ENCODE results near the gene PHTF2. TPM values are rescaled to one million over a fixed set of nuclear protein-coding genes. Genes with fewer than 3 reads are reported as not detected.

The PHTF2 gene
- total and polyA plus RNA-seq, 10 of the 15 experiments (the other 5 are each of a cell fraction or from before 2014, with no cell fraction given), result 12.9 to 41.8 (median 27.0) TPM

GRCh38 chr7:77907281-77907680 lies 108.7 kb downstream of the PHTF2 start:
- H3K4me2 ChIP-seq (ENCODE audit: control insufficient read depth, insufficient read depth), result peak overlapping the region; percentile 81
- FAIRE-seq (no peak), ATAC-seq (no peak), DNase-seq (ENCODE audit: low read depth, low spot score) (no peak)
- H3K9me3 ChIP-seq (replicated peaks; ENCODE audit: control insufficient read depth, insufficient read depth, low read length), result no peaks in the 10 kb centered on the region
- H3K4me1 ChIP-seq (ENCODE audit: control insufficient read depth, insufficient read depth, low read length), result peaks cover 15% of the 10 kb centered on the region
- BruUV-seq (replicated peaks), result no TSS peak
- in situ Hi-C loops (cut with MboI), result no loop called here
- H3K27ac ChIP-seq (ENCODE audit: control insufficient read depth, insufficient read depth), result peak overlapping the region; percentile 79; the same call in 1 of the 2 replicates
- H3K4me3 ChIP-seq, result peak overlapping the region; percentile 29; the same call in 1 of the 2 replicates
- H3K9ac ChIP-seq (ENCODE audit: control insufficient read depth, insufficient read depth, low read length), result no peak overlapping the region
- intact Hi-C loops (cut with micrococcal nuclease; ENCODE audit: unreplicated experiment), result loop anchor here (2.0 kb wide), 1 partner anchor 108 kb away; the partner anchor contains the start of genes PHTF2 and TMEM60
- H3K79me2 ChIP-seq (ENCODE audit: control insufficient read depth, insufficient read depth, low read length), result no peaks in the 10 kb centered on the region; the same call in 1 of the 2 replicates
- H3K27me3 ChIP-seq (replicated peaks in 1 of 2; ENCODE audit: control insufficient read depth in 2 of 2, insufficient read depth in 2 of 2, low read length in 1 of 2), result no peaks in the 10 kb centered on the region
- RAD21 ChIA-PET (ENCODE audit: unreplicated experiment), result interaction anchor here (0.8 to 2.0 kb wide), 5 partner anchors 9 to 256 kb away, joined by 3 to 4 read pairs (median 4); no protein-coding TSS in a partner anchor
- SMC1A ChIA-PET (ENCODE audit: uncharacterized antibody, unreplicated experiment), result interaction anchor here (0.6 to 3.9 kb wide), 10 partner anchors 11 to 254 kb away, joined by 3 to 19 read pairs (median 4); no protein-coding TSS in a partner anchor
- no peak for TF ChIP-seq EED (IDR thresholded peaks at IDR 0.05; ENCODE audit: low read depth)
- no peak for TF ChIP-seq MXI1 (IDR thresholded peaks at IDR 0.05; ENCODE audit: low read depth, low read length)
- TF ChIP-seq SREBF2 (IDR thresholded peaks at IDR 0.05; ENCODE audit: low read length), result no peak
- H3K36me3 ChIP-seq (ENCODE audit: control insufficient read depth in 2 of 2, insufficient read depth in 2 of 2, low read length in 1 of 2), result peaks cover 0 to 8% of the 10 kb centered on the region in 2 experiments; a peak in 1 of 4 replicates
- CTCF ChIA-PET, result interaction anchor here (0.6 to 2.0 kb wide), 4 partner anchors 10 to 108 kb away, joined by 3 to 9 read pairs (median 4); partner anchors contain the start of genes PHTF2 and TMEM60
- no peaks in the 10 kb centered on the region for H4K20me1 ChIP-seq (ENCODE audit: control insufficient read depth, insufficient read depth)
- POLR2A ChIA-PET, result interaction anchor here (0.6 kb wide), 1 partner anchor 31 kb away, joined by 4 read pairs; no protein-coding TSS in a partner anchor
- H2AFZ ChIP-seq (ENCODE audit: control insufficient read depth, low read depth, low read length), result no peak overlapping the region
- 0% methylated on average over 2 of the region's 2 CpGs for WGBS (ENCODE audit: insufficient coverage, insufficient replicate concordance, low lambda C conversion rate, missing lambda C conversion rate)

- no TSS peak for BruUV-seq (replicated peaks)
- no peak overlapping the region for H3K9ac ChIP-seq (ENCODE audit: control insufficient read depth, insufficient read depth, low read length)
- in situ Hi-C loops (cut with MboI), result no loop called here
- WGBS (ENCODE audit: insufficient coverage, insufficient replicate concordance, low lambda C conversion rate, missing lambda C conversion rate), result 94% methylated on average over 2 of the region's 2 CpGs
- no peak overlapping the region for H3K27ac ChIP-seq (ENCODE audit: control insufficient read depth, insufficient read depth)
- CTCF ChIA-PET, result interaction anchor here (0.9 to 1.4 kb wide), 4 partner anchors 13 to 209 kb away, joined by 3 read pairs; no protein-coding TSS in a partner anchor
- ATAC-seq (no peak), FAIRE-seq (no peak), DNase-seq (ENCODE audit: low read depth, low spot score) (no peak)
- no peak overlapping the region for H3K4me3 ChIP-seq
- intact Hi-C loops (cut with micrococcal nuclease; ENCODE audit: unreplicated experiment), result no loop called here
- H3K4me2 ChIP-seq (ENCODE audit: control insufficient read depth, insufficient read depth), result no peak overlapping the region
- SMC1A ChIA-PET (ENCODE audit: uncharacterized antibody, unreplicated experiment), result interaction anchor here (0.6 to 3.9 kb wide), 4 partner anchors 9 to 106 kb away, joined by 3 to 19 read pairs (median 6); no protein-coding TSS in a partner anchor
- no peaks in the 10 kb centered on the region; the same call in 1 of the 2 replicates for H3K79me2 ChIP-seq (ENCODE audit: control insufficient read depth, insufficient read depth, low read length)
- no peaks in the 10 kb centered on the region for H3K27me3 ChIP-seq (replicated peaks in 1 of 2; ENCODE audit: control insufficient read depth in 2 of 2, insufficient read depth in 2 of 2, low read length in 1 of 2)
- H2AFZ ChIP-seq (ENCODE audit: control insufficient read depth, low read depth, low read length), result no peak overlapping the region
- H4K20me1 ChIP-seq (ENCODE audit: control insufficient read depth, insufficient read depth), result no peaks in the 10 kb centered on the region
- POLR2A ChIA-PET, result no interaction called here
- RAD21 ChIA-PET (ENCODE audit: unreplicated experiment), result interaction anchor here (0.9 kb wide), 1 partner anchor 105 kb away, joined by 3 read pairs; no protein-coding TSS in a partner anchor
- H3K36me3 ChIP-seq (ENCODE audit: control insufficient read depth in 2 of 2, insufficient read depth in 2 of 2, low read length in 1 of 2), result peaks cover 0 to 7% of the 10 kb centered on the region in 2 experiments; a peak in 1 of 4 replicates
- H3K9me3 ChIP-seq (replicated peaks; ENCODE audit: control insufficient read depth, insufficient read depth, low read length), result no peaks in the 10 kb centered on the region
- H3K4me1 ChIP-seq (ENCODE audit: control insufficient read depth, insufficient read depth, low read length), result peaks cover 15% of the 10 kb centered on the region
- TF ChIP-seq TCF12 (IDR thresholded peaks at IDR 0.05; ENCODE audit: low read depth, low read length), result no peak
- no peak for TF ChIP-seq BCL11A (IDR thresholded peaks at IDR 0.05; ENCODE audit: low read depth, low read length)
- no peak for TF ChIP-seq E4F1 (IDR thresholded peaks at IDR 0.05; ENCODE audit: borderline replicate concordance, partially characterized antibody)
- no peak for TF ChIP-seq POLR2AphosphoS5 (IDR thresholded peaks at IDR 0.05; ENCODE audit: low read length)
- TF ChIP-seq ZBTB40 (IDR thresholded peaks at IDR 0.05; ENCODE audit: borderline replicate concordance), result no peak
- TF ChIP-seq SMAD1 (IDR thresholded peaks at IDR 0.05; ENCODE audit: low read depth, partially characterized antibody), result no peak
These were observed 110.1 kb downstream of the PHTF2 start for GRCh38 chr7:77908664-77909063.
